Osteoblast (primary cell): ENCODE results near the gene PAM. TPM values are rescaled to one million over a fixed set of nuclear protein-coding genes. Genes with fewer than 3 reads are reported as not detected.
A peak's percentile ranks its signal among the peaks of the same experiment; 100 is the strongest.

Experiments
- DNase-seq: peaks from one replicate; pipeline ENCODE4 v3.0.0; 2011; ENCODE audit warnings: low spot score, mixed read lengths; ENCODE audit not compliant: insufficient read length; ENCODE audit errors: missing footprints
- H2AFZ ChIP-seq: 2 replicates; pipeline ENCODE4 v1.6.0; 2011; ENCODE audit warnings: mild to moderate bottlenecking, low read length
- H3K27ac ChIP-seq: 2 replicates; pipeline ENCODE4 v1.5.1; 2011; ENCODE audit warnings: mild to moderate bottlenecking, low read depth, low read length, moderate library complexity
- H3K27me3 ChIP-seq: 2 replicates; pipeline ENCODE4 v1.6.0; 2012; ENCODE audit warnings: mild to moderate bottlenecking, control low read depth, inconsistent platforms, low read length, moderate library complexity; ENCODE audit not compliant: insufficient read depth
- H3K36me3 ChIP-seq: 2 replicates; pipeline ENCODE4 v1.5.1; 2011; ENCODE audit warnings: mild to moderate bottlenecking, low read length, control low read depth, moderate library complexity; ENCODE audit not compliant: insufficient read depth
- H3K4me1 ChIP-seq: 2 replicates; pipeline ENCODE4 v1.5.1; 2011; ENCODE audit warnings: mild to moderate bottlenecking, low read length, control low read depth, moderate library complexity; ENCODE audit not compliant: insufficient read depth
- H3K4me2 ChIP-seq: 2 replicates; pipeline ENCODE4 v1.6.0; 2011; ENCODE audit warnings: mild to moderate bottlenecking, low read length; ENCODE audit not compliant: insufficient read depth
- H3K4me3 ChIP-seq: fragments of 200-600 bp; sonication (generic); 3 replicates; pipeline ENCODE4 v1.5.1; 2012; ENCODE audit warnings: mild to moderate bottlenecking, low read length, inconsistent platforms; ENCODE audit not compliant: insufficient read depth
- H3K79me2 ChIP-seq: 2 replicates; pipeline ENCODE4 v1.6.0; 2012; ENCODE audit warnings: mild to moderate bottlenecking, low read length, control low read depth, inconsistent platforms; ENCODE audit not compliant: insufficient read depth
- H3K9me3 ChIP-seq: 2 replicates; pipeline ENCODE4 v1.5.1; 2011; ENCODE audit warnings: low read depth, low read length, control low read depth
- H4K20me1 ChIP-seq: 2 replicates; pipeline ENCODE4 v1.6.0; 2012; ENCODE audit warnings: mild to moderate bottlenecking, low read length, control low read depth; ENCODE audit not compliant: insufficient read depth
- total RNA-seq: library from RNA; depleted of rRNA; stranded (reverse); fragments of >200 nt; gene quantifications from 2 replicates; pipeline ENCODE4 v1.2.3, GENCODE V29; 2012
- TF ChIP-seq, protein P1 (sequence below): IDR thresholded peaks from 2 replicates; pipeline ENCODE4 v1.5.1; 2011; ENCODE audit warnings: mild to moderate bottlenecking, low read depth, low read length, moderate library complexity; ENCODE audit errors: extremely low read depth

Gene PAM
- total RNA-seq, 1 donor = 248 TPM

DNA sequence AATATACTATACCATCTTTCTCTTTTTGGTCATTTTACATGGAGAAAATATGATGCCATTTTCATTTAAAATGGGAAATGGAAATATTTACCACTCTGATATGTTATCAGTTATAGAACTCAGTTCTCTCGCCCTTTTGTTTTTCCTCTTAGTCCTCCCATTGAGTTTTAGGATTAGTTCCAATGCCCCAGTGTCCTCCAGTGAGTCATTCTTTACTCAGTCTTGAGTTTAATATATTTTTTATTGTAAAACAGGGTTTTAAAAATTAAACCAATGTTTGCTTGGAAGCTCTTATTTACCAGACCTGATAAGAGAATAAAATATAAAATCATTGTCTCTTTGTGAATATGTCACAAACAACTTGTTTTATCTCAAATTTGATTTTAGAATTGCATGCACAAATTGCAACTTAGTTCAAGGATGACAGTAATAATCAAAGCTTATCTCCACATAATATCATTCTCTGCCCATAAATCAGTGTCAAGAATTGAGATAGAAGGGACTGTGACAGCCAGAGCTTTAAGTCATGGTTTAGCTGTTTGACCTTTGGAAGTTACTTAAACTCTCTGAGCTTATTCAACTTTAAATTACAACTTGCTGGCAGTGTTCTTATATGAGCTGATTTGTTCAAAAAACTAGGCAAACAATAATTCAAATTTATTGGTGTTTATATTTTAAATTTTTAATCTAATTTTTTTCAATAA, 166.4 kb downstream of the PAM start:
- no peak overlapping the region for H3K4me2 ChIP-seq
- no peak for DNase-seq

DNA sequence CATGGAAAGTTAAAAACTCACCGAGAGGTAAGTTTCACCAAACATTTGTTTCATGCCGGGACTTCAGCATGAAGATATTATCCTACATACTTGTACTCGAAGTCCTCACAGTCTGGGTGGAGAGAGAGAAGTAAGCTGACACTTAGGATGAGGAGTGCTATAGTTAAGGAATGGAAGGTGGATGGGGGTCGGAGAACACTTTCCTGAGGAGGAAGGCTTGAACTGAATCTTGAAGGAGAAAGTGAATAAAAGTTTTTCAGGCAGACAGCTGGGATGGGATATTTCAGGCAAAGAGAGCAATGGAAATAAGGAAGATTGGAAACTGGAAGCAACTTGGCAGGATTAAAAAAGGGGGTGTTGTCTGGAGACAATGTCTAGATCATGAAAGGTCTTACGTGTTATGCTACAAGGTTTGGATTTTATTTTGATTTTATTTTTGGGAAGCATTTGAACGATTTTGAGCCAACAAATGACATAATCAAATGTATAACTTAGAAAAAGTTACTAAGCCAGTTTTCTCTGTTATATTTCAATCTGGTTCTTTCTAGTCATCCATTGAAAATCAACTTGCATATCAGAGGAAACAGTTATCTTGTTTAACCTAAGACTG, 167.1 kb downstream of the PAM start:
- peak; percentile 50 for DNase-seq
- no peak overlapping the region for H3K4me2 ChIP-seq
- no peaks in the 10 kb centered on the region for H3K27me3 ChIP-seq
- H3K36me3 ChIP-seq = no peaks in the 10 kb centered on the region
- H2AFZ ChIP-seq = no peak overlapping the region
- no peak overlapping the region for H3K27ac ChIP-seq
- H3K9me3 ChIP-seq = no peaks in the 10 kb centered on the region
- no peaks in the 10 kb centered on the region for H3K79me2 ChIP-seq
- no peak overlapping the region for H3K4me3 ChIP-seq
- no peaks in the 10 kb centered on the region for H4K20me1 ChIP-seq
- H3K4me1 ChIP-seq = peaks cover 25% of the 10 kb centered on the region
- TF ChIP-seq, protein P1, sequence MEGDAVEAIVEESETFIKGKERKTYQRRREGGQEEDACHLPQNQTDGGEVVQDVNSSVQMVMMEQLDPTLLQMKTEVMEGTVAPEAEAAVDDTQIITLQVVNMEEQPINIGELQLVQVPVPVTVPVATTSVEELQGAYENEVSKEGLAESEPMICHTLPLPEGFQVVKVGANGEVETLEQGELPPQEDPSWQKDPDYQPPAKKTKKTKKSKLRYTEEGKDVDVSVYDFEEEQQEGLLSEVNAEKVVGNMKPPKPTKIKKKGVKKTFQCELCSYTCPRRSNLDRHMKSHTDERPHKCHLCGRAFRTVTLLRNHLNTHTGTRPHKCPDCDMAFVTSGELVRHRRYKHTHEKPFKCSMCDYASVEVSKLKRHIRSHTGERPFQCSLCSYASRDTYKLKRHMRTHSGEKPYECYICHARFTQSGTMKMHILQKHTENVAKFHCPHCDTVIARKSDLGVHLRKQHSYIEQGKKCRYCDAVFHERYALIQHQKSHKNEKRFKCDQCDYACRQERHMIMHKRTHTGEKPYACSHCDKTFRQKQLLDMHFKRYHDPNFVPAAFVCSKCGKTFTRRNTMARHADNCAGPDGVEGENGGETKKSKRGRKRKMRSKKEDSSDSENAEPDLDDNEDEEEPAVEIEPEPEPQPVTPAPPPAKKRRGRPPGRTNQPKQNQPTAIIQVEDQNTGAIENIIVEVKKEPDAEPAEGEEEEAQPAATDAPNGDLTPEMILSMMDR = no peak

More for the DNA sequence above, 166.4 kb downstream of the PAM start:
- Histone ChIP-seq H3K79me2 (no peaks in the 10 kb centered on the region), H3K4me3 (no peak overlapping the region), H2AFZ (no peak overlapping the region), H3K27me3 (no peaks in the 10 kb centered on the region), H4K20me1 (no peaks in the 10 kb centered on the region), H3K27ac (no peak overlapping the region), H3K9me3 (no peaks in the 10 kb centered on the region), H3K4me1 (peaks cover 25% of the 10 kb centered on the region), H3K36me3 (no peaks in the 10 kb centered on the region)
- TF ChIP-seq, protein P1 = no peak

DNA sequence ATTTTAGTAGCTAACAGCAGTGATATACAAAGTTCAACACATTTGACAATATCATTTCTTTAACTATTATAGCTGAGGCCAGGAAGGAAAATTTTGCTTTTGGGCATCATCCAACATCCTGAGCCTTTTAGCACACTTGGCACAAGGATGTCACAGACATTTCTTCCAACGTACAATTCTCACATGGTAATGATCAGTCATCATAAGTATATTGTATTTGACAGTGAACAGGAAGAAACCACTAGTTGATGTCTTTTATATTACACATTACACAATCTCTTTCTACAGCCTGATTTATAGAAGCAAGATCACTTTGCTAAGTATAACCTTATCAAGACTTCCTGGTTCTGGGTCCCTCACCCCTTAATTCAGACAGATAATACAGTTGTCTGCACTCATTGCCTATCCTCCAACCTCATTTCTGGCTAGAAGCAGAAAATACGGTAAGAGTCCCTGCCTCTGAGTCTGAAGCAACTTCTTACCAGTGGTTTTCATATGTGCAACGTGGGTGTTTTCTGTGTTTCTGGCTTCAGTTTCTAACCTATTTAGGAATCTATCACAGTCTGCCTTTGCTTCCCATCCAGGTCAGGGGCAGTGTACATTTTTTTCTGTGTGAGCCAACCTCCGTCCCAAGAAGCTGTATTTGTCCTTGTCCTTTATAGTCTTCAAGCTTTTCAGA, 167.8 kb downstream of the PAM start:
- no peaks in the 10 kb centered on the region for H3K79me2 ChIP-seq
- H3K4me3 ChIP-seq = no peak overlapping the region
- no peaks in the 10 kb centered on the region for H4K20me1 ChIP-seq
- no peak overlapping the region for H2AFZ ChIP-seq
- H3K27me3 ChIP-seq = no peaks in the 10 kb centered on the region
- H3K9me3 ChIP-seq = no peaks in the 10 kb centered on the region
- H3K36me3 ChIP-seq = no peaks in the 10 kb centered on the region
- no peak for DNase-seq
- no peak overlapping the region for H3K4me2 ChIP-seq
- TF ChIP-seq, protein P1 = no peak
- H3K27ac ChIP-seq = peak overlapping the region; percentile 3
- H3K4me1 ChIP-seq = peaks cover 25% of the 10 kb centered on the region

DNA sequence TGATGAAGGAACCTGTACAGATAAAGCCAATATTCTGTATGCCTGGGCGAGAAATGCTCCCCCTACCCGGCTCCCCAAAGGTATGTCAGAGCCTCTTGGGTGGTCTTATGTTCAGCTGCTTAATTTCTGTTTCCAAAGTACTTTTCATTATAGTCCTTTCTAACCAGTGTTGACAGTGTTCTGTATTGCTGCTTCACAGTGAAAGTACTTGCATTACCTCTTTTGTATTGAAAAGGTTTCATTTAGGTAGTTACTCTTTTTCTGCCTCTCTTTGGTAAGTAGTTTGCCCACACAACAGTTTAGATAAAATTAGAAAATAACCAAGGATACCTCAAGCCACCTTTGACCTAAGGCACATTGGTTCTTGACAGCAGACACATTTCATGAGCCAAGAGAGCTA, 169.9 kb downstream of the PAM start:
- H3K36me3 ChIP-seq = no peaks in the 10 kb centered on the region
- H3K27ac ChIP-seq = no peak overlapping the region
- H4K20me1 ChIP-seq = no peaks in the 10 kb centered on the region
- peaks cover 25% of the 10 kb centered on the region for H3K4me1 ChIP-seq
- no peak overlapping the region for H3K4me2 ChIP-seq
- no peaks in the 10 kb centered on the region for H3K79me2 ChIP-seq
- TF ChIP-seq, protein P1 = no peak
- H3K9me3 ChIP-seq = no peaks in the 10 kb centered on the region
- H3K4me3 ChIP-seq = no peak overlapping the region
- DNase-seq = peak; percentile 48
- no peaks in the 10 kb centered on the region for H3K27me3 ChIP-seq
- no peak overlapping the region for H2AFZ ChIP-seq
